Measurements from ENCODE around the gene PRSS16.
"Not testable (repeated sequence)": the region's sequence is repeated elsewhere in the genome, so short reads cannot be mapped to it uniquely, and the experiment has no call there.

The PRSS16 gene, protein sequence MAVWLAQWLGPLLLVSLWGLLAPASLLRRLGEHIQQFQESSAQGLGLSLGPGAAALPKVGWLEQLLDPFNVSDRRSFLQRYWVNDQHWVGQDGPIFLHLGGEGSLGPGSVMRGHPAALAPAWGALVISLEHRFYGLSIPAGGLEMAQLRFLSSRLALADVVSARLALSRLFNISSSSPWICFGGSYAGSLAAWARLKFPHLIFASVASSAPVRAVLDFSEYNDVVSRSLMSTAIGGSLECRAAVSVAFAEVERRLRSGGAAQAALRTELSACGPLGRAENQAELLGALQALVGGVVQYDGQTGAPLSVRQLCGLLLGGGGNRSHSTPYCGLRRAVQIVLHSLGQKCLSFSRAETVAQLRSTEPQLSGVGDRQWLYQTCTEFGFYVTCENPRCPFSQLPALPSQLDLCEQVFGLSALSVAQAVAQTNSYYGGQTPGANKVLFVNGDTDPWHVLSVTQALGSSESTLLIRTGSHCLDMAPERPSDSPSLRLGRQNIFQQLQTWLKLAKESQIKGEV

DNA sequence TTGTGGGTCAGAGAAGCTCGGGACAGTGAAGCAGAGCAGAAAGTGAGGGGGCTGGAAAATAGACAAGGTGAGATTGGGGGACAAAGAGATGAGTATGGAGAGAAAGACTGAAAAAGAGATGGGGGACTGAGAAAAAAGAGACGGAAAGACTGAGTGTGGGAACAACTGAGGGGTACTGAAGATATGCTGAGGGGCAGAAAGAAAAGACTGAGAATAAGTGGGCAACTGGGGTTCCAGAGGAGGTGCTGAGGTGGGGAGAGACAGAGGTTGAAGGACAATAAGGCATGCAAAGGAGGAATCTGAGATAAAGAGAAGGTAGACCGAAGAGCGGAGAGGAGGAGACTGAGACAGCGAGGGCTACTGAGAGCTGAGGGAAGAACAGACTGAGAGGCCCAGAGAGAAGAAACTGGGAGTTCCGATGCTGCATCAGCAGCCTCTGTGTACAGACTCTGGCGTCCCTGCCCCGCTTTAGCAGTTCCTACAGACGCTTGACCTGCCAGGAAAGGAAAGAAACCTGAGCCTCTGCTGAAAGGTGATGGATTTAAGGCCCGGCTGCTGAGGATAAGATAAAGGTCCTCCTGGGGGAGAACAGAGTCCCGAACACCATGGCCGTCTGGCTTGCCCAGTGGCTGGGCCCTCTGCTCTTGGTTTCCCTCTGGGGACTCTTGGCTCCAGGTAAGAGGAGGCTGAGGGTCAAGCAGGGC is at the start of gene PRSS16:
Gene PRSS16 (plus strand): TSS at position 569 of the 704 bp plus-strand sequence. CDS start 37 bp downstream, at position 606.
- no peak for DNase-seq

GRCh38 chr6:27205375-27206278 is 41.9 kb upstream of the PRSS16 start:
- DNase-seq = peak; percentile 78

DNA sequence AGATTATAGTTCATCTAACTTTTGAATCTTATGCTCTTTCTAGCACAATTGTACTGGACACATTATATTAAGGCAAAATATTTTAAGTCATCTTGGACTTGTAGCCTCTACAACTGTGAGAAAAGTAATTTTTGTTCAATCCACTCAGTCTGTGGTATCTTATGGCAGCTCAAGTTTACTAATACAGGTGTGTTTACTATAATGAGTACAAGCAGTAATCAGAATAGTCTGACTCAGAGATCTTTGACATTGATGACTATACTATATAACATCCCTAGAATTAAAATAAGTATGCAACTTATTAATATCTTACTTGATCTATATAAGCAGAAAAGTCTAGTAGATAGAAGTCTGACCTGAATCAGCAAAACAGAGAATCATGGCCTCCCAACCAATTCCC is 40.7 kb upstream of the PRSS16 start:
- no peak for DNase-seq

GRCh38 chr6:27208042-27208441 is 39.5 kb upstream of the PRSS16 start:
- DNase-seq = no peak

GRCh38 chr6:27209196-27209595 is 38.3 kb upstream of the PRSS16 start:
- no peak for DNase-seq

GRCh38 chr6:27209659-27210269 is 37.7 kb upstream of the PRSS16 start:
- peak; percentile 11 for DNase-seq

DNA sequence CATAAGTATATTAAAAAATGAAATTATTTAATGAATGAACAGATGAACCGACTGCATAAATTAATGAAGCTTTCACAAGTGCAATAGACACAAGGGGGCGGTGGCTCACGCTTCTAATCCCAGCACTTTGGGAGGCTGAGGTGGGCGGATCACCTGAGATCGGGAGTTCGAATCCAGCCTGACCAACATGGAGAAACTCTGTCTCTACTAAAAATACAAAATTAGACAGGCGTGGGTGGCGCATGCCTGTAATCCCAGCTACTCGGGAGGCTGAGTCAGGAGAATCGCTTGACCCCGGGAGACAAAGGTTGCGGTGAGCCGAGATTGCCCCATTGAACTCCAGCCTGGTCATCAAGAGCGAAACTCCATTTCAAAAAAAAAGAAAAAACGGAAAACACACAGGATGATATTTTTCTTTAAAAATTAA is 34.4 kb upstream of the PRSS16 start:
- not testable (repeated sequence) for DNase-seq

DNA sequence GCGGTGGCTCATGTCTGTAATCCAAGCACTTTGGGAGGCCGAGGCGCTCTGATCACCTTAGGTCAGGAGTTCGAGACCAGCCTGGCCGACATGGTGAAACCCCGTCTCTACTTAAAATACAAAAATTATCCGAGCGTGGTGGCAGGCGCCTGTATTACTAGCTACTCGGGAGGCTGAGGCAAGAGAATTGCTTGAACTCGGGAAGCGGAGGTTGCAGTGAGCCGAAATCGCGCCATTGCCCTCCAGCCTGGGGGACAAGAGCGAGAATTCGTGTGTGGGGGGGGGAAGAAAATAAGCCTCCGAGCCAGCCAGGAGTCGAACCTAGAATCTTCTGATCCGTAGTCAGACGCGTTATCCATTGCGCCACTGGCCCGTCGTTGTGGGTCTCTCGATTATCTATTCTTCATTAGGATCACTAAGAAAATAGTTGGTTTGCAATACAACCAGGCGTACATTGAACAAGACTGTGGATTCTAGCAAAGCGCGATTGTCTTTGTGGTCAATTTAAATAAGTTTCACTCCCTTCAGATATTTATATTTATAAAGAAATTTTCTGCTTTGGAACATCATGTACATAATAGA is 33.9 kb upstream of the PRSS16 start:
- no peak for DNase-seq

GRCh38 chr6:27214126-27214601 is 33.3 kb upstream of the PRSS16 start:
- DNase-seq = no peak

DNA sequence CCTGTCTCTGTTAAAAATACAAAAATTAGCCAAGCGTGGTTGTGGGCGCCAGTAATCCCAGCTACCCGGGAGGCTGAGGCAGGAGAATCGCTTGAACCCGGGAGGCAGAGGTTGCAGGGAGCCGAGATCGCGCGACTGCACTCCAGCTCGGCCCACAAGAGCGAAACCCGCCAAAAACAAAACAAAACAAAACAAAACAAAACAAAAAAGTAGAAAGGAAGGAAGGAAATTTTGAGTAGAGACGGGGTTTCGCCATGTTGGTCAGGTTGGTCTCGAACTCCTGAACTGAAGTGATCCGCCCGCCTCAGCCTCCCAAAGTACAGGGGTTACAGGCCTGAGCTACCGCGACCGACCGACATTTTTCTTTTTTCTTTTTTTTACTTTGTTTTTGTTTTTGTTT is 30.6 kb upstream of the PRSS16 start:
- DNase-seq = no peak

GRCh38 chr6:27222971-27223370 is 24.5 kb upstream of the PRSS16 start:
- not testable (repeated sequence) for DNase-seq

DNA sequence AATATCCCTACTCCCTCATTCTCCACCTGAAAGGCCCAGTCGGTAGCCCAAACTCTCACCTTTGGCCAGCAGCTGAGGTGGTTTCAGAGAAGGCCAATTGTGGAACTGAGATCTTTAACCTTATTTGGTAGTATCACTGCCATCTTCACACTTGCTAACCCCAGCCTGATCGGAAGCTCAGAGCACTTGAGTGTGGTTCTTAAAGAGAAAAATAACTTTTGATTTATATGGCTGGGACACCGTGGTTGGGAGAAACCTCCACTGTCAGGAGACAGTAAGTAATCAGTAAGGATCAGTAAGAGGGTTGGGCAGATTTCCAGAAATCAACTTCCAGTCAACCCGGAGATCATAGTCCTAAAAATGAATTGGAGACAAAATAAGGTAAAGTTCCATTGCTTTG is 22.8 kb upstream of the PRSS16 start:
- no peak for DNase-seq

GRCh38 chr6:27228963-27229477 is 18.5 kb upstream of the PRSS16 start:
- DNase-seq = no peak

DNA sequence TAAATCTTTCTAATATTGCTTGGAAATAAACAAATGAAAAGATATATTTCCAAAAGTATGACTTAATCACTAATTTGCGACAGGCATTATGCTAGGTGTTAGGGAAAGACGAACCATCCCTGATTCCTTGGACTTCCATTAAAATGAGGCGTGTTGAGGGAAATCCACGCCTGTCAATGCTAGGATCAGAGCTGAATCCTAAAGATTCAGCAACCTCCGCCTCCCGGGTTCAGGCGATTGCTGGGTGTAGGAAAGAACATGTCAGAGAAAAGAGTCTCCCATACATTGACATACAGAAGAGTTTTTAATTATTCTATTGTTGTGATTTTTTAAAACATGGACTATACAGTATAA is 16.8 kb upstream of the PRSS16 start:
- peak; percentile 56 for DNase-seq

GRCh38 chr6:27234576-27234975 is 12.9 kb upstream of the PRSS16 start:
- DNase-seq = no peak

DNA sequence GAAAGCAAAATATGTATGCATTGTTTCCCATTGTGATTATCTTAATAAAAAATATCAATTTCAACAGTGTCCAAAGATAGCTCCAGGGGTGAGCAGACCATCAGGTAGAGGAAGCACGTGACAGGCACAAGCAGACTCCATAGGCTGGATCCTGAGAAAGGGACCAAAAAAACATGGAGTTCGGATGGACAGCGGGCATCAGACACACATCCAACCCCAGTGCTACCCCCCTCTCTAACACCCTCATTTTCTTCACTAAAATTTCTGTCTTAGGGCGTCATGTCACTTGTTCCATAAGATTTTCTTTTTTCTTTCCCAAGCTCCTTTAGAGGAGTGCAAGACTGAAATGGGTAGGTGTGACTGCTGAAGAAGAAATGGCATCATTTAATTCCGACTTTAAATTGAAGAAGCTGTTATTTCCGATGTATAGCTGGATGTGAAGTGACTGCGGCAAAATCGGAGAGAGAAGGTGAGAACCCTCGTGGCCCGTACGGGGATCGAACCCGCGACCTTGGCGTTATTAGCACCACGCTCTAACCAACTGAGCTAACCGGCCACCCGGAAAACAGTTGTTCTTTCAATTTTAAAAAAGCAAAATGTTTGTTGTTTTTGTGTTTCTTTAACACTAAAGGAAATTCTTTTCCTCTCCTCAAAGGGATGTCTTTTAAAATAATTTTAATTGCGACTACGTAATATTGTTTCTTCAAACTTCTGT is 10.3 kb upstream of the PRSS16 start:
- DNase-seq = peak; percentile 65

GRCh38 chr6:27238010-27238983 is 9.2 kb upstream of the PRSS16 start:
- DNase-seq = no peak

- no peak for DNase-seq
Observed at GRCh38 chr6:27239258-27239657, 8.2 kb upstream of the PRSS16 start.

DNA sequence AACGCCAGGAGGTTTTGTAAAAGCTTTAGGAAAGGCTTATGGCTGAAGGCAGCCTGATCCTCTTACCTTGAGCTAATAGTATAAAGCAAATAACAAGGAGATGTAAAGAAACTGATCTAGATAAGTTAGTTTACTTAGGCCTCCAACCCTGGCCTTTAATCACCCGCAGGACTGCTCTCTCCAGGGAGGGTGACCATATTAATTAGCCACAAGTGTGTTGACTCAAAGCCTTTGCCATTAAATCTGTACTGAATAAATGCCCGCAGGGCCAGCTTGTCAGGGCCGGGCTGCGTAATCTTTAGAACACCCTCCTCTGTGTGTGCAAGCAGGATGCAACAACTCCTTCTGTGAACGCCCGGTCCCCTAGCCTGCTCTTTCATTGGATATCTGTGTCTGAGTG is 6.1 kb upstream of the PRSS16 start:
- no peak for DNase-seq
